ENCODE data around the gene OR2B2.

OR2B2 gene

DNA sequence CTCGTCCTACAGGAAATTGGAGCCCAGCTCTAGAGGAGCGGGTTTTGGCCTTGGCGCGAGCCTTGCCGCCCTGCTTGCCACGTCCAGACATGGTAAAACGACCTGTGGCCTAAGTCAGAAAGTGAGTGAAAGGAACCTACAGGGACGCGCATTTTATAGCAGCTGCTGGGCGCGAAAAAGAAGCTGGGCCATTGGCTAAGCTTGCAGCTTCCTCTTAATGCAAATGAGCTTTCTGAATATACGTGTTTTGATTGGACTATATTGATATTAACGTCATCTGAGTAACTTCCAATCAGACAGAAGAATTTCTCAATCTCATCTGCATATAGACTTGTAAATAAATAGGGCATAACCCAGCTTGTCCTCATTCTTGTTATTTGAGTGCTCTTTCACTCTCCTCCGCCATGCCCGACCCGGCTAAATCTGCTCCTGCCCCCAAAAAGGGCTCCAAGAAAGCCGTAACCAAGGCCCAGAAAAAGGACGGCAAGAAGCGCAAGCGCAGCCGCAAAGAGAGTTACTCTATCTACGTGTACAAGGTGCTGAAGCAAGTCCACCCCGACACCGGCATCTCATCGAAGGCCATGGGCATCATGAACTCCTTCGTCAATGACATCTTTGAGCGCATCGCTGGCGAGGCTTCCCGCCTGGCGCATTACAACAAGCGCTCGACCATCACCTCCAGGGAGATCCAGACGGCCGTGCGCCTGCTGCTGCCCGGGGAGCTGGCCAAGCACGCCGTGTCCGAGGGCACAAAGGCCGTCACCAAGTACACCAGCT, 18.9 kb downstream of the OR2B2 start:
- DNase-seq = peak; percentile 98

- no peak for DNase-seq
Observed at GRCh38 chr6:27892649-27893058, 19.5 kb downstream of the OR2B2 start.

DNA sequence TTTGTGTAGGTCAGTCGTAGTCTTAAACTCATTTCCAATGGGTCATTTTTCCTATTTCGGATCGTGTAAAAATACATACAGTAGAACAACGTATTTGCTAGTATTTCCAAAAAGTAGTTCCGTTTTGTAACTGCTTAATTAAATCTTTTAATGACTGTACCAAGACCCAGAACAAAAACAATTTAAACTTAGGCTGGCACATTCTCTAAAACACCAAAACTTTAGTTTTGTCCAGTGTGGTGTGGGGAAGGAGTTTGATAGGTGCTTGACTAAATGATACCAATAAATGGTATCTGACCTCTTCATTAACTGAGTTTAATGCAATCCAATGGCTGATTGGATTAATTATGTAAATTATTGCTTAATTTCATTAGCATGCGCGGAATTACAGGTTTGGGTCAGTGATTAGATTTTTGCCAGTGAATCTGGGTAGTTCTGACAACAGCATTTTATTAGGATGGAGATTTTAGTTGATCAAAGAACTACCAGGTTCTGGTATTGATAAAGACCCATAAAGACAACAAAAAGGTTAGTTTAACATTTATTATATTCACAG, 20.8 kb downstream of the OR2B2 start:
- peak; percentile 22 for DNase-seq

DNA sequence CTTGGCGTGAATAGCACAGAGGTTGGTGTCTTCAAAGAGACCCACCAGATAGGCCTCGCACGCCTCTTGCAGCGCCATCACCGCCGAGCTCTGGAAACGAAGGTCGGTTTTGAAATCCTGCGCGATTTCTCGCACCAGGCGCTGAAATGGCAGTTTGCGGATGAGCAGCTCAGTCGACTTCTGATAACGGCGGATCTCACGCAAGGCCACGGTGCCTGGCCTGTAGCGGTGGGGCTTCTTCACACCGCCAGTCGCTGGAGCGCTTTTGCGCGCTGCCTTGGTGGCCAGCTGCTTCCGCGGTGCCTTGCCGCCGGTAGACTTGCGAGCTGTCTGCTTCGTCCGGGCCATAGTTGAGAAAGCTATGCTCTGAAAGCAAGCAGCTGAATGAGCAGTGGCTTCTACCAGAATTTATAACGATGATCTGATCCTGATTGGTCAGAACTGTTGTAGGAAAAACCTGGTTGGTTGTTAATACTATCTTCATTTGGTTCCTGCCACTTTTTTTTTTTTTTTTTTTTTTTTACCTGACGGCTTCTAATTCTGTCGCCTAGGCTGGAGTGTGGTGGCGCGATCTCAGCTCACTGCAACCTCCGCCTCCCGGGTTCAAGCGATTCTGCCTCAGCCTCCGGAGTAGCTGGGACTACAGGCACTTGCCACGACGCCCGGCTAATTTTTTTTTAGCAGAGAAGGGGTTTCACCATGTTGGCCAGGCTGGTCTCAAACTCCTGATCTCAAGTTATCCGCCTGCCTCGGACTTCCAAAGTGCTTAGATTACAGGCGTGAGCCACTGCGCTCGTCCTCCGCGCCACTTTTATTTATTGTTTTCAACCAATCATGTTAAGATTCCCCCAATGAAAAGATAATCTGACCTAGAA, 21.5 kb downstream of the OR2B2 start:
- DNase-seq = peak; percentile 92

- no peak for DNase-seq
Observed at GRCh38 chr6:27889628-27890444, 22.4 kb downstream of the OR2B2 start.

DNA sequence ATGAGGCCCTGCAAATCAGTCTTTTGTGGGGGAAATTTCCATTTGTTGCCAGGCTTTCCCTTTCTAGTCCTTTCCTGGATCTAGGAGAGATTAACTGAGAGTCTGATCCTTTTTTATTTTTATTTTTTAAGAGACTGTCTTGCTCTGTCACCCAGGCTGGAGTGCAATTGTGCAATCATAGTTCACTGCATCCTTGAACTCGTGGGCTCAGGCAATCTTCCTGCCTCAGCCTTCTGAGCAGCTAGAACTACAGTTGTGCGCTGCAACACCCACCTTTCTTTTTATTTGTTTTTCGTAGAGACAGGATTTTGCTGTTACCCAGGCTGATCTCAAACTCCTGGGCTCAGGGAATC, 22.9 kb downstream of the OR2B2 start:
- no peak for DNase-seq

- DNase-seq = no peak
Observed at GRCh38 chr6:27888566-27888965, 23.6 kb downstream of the OR2B2 start.

- DNase-seq = no peak
Observed at GRCh38 chr6:27886073-27886472, 26.1 kb downstream of the OR2B2 start.

- DNase-seq = no peak
Observed at GRCh38 chr6:27883136-27883535, 29.1 kb downstream of the OR2B2 start.

DNA sequence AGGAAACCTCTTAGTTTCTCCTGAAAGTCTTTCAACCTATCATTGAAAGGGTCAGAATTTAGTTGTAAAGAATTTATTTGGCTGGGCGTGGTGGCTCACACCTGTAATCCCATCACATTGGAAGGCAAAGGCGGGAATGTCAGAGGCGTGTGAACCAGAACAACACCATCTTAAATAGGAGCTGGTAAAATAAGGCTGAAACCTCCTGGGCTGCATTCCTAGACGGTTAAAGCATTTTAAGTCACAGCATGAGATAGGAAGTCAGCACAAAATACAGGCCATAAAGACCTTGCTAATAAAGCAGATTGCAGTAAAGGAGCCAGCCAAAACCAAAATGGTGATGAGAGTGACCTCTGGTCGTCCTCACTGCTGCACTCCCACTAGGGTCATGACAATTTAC, 29.6 kb downstream of the OR2B2 start:
- no peak for DNase-seq

DNA sequence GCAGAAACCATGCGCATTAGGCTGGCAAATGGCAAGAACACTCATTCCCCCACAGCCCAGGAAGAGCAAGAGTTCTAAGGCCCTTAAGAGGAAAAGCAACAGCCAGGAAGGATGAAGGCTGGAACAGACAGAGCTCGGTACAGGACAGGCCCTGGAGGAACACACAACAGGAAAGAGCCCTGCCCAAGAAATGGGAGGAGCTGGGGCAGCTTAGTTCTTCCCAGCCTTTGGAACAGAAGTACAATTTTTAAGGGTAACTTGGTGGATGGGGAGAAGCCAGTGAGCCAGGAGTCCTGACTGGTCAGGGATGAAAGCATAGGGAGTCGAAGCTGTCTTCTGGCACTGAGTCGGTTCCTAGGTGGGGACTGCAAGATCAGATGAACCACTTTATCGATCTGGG, 32.4 kb downstream of the OR2B2 start:
- DNase-seq = no peak

GRCh38 chr6:27874016-27874415, 38.2 kb downstream of the OR2B2 start:
- DNase-seq = no peak

DNA sequence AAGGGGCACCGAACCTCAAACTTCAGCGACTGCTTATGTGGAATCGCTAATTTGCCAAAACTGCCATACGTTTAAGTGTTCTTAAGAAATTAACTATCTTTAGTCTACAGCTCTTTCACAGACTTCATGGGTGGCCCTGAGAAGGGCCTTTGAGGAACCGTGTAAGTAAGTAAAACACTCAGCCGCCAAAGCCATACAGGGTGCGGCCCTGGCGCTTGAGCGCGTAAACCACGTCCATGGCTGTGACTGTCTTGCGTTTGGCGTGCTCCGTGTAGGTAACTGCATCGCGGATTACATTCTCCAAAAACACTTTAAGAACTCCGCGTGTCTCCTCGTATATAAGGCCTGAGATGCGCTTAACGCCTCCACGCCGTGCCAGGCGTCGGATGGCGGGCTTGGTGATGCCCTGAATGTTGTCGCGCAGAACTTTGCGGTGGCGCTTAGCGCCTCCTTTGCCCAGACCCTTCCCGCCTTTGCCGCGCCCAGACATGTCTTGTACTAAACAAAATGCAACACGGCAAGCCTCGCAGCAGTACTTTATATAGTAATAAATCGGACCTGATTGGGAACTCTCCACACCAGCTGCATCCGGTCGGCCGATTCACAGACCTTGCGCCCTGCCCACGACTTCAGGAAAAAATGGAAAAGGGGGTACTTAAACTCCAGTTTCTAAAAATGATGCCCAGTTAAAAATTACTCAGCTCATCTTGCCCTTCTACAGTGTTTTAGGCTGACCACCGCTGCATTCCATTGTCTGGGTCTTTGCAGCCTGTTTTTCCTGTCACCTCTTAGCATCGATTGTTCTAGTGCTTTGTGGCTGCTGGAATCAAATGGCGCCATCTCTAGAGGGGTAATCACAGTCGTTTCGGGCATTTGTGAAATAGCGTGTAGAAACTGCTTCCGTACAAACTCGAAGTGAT, 38.9 kb downstream of the OR2B2 start:
- DNase-seq = no peak

DNA sequence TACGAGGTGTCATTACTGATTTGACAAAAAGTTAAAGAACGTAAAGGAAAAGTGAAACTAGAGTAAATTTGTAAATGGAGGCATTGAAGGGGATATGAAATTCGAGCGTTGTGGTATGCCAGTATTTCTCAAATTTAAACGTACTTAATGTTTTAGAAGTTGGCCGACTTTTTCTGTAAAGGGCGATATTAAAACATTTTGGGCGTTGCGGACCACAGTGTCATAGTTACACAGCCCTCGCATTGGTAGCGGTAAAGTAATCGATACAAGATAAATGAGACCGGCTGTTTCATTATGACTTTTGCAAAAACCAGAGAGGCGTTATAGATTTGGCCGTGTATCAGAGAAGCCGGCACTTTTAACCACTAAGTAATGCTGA, 39.6 kb downstream of the OR2B2 start:
- DNase-seq = no peak

DNA sequence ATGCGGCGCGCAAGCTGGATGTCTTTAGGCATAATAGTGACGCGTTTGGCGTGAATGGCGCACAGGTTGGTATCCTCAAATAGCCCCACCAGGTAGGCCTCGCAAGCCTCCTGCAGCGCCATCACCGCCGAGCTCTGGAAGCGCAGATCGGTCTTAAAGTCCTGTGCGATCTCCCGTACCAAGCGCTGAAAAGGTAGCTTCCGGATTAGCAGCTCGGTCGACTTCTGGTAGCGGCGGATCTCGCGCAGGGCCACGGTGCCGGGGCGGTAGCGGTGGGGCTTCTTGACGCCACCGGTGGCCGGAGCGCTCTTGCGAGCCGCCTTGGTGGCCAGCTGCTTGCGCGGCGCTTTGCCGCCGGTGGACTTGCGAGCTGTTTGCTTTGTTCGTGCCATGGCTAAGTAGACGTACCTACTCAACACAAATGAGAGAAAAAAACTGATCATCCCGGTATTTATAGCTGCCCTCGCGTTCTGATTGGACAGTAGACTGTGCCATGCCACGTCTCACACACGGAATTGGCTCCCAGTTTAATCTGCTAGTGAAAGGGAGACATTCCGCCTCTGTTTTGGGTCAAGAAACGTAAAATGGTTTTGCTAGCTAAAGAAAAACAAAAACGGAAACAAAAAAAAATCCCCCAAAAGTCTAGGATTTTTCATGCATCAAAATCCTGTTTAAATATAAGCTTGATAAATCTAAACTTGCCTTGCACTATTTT, 40.1 kb downstream of the OR2B2 start:
- DNase-seq = peak; percentile 47

GRCh38 chr6:27870291-27870870, 41.8 kb downstream of the OR2B2 start:
- DNase-seq = no peak

DNA sequence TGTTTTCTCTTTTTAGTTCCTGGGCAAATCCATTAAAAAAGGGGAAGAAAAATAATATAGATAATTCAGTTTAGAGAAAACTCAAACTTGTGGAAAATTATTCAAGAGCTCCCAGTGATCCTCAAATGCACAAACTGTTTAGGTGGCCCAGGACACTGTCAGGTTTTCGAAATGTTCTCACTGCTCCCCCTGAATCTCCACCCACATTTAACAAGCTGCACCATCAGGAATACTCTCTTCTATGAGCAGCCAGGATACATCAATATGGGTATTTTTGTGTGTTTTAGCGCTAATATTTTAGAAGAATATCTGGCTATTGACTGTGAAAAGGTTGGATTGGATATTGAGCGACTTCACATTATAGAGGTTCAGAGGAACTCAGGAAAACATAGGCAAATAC, 43.9 kb downstream of the OR2B2 start:
- DNase-seq = no peak

- no peak for DNase-seq
Observed at GRCh38 chr6:27867945-27868300, 44.3 kb downstream of the OR2B2 start.

- DNase-seq = no peak
Observed at GRCh38 chr6:27867051-27867944, 44.9 kb downstream of the OR2B2 start.

Data from RPMI8226 (cell line).